ENCODE measurements around the gene DTHD1.

- TF ChIP-seq, protein P1, sequence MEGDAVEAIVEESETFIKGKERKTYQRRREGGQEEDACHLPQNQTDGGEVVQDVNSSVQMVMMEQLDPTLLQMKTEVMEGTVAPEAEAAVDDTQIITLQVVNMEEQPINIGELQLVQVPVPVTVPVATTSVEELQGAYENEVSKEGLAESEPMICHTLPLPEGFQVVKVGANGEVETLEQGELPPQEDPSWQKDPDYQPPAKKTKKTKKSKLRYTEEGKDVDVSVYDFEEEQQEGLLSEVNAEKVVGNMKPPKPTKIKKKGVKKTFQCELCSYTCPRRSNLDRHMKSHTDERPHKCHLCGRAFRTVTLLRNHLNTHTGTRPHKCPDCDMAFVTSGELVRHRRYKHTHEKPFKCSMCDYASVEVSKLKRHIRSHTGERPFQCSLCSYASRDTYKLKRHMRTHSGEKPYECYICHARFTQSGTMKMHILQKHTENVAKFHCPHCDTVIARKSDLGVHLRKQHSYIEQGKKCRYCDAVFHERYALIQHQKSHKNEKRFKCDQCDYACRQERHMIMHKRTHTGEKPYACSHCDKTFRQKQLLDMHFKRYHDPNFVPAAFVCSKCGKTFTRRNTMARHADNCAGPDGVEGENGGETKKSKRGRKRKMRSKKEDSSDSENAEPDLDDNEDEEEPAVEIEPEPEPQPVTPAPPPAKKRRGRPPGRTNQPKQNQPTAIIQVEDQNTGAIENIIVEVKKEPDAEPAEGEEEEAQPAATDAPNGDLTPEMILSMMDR (conservative IDR thresholded peaks at IDR 0.05; ENCODE audit: low read depth, low read length), result no peak
- TF ChIP-seq EZH2 (IDR thresholded peaks at IDR 0.05; ENCODE audit: borderline replicate concordance, low read depth, low read length, poor library complexity, severe bottlenecking), result no peak
Measured at GRCh38 chr4:36303426-36304137, 22.2 kb downstream of the DTHD1 start.

Data from A673 (cell line).